OCI-M1 (cell line): ENCODE results near the gene PNPLA7.
"Not testable (repeated sequence)": the region's sequence is repeated elsewhere in the genome, so short reads cannot be mapped to it uniquely, and the experiment has no call there.

Source experiments
- DNase-seq: peaks from one replicate; lab custom pipeline; 2025; lab: John Stamatoyannopoulos, UW

PNPLA7 gene

GRCh38 chr9:137513801-137514570 lies 36.2 kb downstream of the PNPLA7 start:
- not testable (repeated sequence) for DNase-seq

DNA sequence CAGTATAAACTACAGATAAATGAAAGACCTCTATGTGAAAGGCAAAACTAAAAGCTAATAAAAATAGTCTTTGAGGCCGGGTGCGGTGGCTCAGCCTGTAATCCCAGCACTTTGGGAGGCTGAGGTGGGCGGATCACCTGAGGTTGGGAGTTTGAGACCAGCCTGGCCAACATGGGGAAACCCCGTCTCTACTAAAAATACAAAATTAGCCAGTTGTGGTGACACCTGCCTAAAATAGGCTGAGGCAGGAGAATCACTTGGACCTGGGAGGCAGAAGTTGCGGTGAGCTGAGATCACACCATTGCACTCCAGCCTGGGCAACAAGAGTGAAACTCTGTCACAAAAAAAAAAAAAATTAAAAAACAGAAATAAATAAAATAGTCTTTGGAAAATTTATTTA lies 37.1 kb downstream of the PNPLA7 start:
- DNase-seq = not testable (repeated sequence)

- no peak for DNase-seq
Observed at GRCh38 chr9:137511758-137512463, 38.3 kb downstream of the PNPLA7 start.

- DNase-seq = not testable (repeated sequence)
Observed at GRCh38 chr9:137511126-137511525, 39.1 kb downstream of the PNPLA7 start.

GRCh38 chr9:137509198-137509597 lies 41.0 kb downstream of the PNPLA7 start:
- DNase-seq = no peak

- no peak for DNase-seq
Observed at GRCh38 chr9:137506702-137507171, 43.5 kb downstream of the PNPLA7 start.

- no peak for DNase-seq
Observed at GRCh38 chr9:137506274-137506673, 43.9 kb downstream of the PNPLA7 start.

GRCh38 chr9:137505421-137506140 lies 44.6 kb downstream of the PNPLA7 start:
- DNase-seq = no peak

GRCh38 chr9:137504432-137504777 lies 45.8 kb downstream of the PNPLA7 start:
- no peak for DNase-seq

- DNase-seq = no peak
Observed at GRCh38 chr9:137502008-137502911, 47.9 kb downstream of the PNPLA7 start.

DNA sequence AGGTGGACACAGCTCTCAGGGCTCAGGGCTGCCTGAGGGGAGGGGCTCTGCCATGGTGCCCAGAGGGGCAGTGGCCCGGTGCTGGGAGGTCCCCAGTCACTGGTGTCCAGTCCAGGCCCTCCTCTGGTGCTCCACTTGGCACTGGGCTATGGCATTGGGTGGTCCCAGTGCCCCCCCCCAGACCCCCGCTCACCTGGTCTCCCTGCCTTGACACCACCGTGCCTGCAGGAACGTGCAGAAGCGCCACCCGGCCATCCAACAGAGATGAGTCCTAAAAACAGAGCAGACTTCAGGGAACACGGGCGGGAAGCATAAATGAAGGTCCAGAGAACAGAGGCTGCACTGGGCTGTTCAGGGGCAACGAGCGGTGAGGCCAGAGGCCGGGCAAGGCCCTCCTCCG lies 48.7 kb downstream of the PNPLA7 start:
- DNase-seq = no peak

DNA sequence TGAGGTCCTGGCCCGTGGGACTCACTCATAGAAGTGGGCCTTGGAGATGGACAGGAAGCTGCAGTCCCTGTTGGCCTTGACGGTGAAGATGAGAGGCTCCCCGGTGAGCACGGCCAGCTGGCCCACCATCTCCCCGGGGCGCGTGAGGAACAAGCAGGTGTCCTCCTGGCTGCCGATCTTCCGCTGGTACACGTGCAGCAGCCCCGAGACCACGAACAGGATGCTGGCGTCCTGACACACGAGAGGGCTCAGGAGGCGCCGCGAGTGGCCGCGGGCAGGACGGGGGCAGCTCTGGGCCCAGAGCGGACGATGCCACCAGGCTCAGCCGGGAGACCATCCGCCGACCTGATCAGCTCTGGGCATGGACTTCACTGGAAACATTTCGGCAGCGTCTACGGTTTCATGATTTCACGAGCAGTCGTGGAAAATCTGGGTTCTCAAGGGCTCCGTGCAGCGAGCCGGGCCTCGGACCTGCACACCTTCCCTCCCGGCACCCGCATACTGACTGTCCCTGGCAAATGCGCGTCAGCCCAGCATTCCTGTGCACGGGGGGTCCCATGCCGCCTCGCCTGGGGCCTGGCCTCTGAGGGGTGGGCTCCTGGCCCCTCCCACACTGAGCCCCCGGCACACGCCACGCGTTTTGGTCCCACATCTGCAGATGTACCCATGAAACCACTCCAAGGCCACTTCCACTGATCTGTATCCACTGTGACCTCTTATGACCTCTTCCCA lies 49.4 kb downstream of the PNPLA7 start:
- no peak for DNase-seq

GRCh38 chr9:137499858-137500661 lies 50.1 kb downstream of the PNPLA7 start:
- DNase-seq = no peak

- no peak for DNase-seq
Observed at GRCh38 chr9:137499416-137499815, 50.8 kb downstream of the PNPLA7 start.

DNA sequence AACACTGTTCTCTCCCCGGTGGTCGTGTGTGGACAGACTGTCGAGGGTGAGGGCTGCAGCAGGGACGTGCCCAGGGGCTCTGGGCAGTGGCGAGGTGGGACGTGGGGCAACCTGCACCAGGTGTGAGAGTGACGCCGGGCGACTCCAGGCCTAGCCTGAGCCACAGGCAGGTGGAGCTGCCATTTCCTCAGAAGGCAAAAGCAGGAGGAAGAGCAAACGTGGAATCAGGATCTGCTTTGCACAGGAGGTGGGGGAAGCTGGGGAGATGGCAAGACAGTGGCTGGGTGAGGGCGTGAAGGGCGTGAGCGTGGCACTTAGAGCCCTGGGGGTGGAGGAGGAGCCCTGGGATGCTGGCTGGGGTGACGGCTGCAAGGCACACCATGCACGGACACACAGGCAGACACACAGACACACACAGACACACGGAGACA lies 51.5 kb downstream of the PNPLA7 start:
- no peak for DNase-seq

GRCh38 chr9:137497921-137498719 lies 52.1 kb downstream of the PNPLA7 start:
- no peak for DNase-seq

DNA sequence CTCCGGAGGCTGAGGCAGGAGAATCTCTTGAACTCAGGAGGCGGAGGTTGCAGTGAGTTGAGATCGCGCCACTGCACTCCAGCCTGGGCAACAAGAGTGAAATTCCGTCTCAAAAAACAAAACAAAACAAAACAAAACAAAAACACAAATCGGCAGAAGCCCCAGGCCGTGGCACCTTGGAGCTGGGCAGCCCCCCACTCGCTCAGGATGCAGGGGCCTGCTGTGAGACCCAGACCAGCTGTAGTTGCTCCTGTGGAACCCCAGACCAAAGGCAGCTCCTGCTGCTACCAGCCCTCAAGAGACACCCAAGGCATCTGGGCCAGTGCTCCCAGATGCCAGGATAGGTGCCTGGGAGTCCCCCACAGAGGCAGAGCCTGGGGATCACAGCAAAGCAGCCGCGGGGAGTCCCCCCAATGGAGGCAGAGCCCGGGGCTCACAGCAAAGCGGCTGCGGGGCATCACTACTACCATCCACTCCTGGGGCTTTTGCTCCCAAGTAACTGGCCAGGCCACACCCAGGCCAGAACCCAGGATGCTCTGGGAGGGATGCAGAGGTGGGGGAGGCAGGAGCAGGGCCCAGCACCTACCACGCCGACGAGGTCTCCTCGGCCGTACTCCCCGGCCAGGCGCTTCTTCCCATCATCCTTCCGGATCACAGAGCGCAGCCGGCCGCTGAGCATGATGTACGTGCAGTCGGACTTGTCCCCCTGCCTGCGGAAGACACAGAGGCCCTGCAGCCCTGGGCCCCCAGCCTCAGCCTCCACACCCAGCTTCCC lies 53.4 kb downstream of the PNPLA7 start:
- DNase-seq = no peak

DNA sequence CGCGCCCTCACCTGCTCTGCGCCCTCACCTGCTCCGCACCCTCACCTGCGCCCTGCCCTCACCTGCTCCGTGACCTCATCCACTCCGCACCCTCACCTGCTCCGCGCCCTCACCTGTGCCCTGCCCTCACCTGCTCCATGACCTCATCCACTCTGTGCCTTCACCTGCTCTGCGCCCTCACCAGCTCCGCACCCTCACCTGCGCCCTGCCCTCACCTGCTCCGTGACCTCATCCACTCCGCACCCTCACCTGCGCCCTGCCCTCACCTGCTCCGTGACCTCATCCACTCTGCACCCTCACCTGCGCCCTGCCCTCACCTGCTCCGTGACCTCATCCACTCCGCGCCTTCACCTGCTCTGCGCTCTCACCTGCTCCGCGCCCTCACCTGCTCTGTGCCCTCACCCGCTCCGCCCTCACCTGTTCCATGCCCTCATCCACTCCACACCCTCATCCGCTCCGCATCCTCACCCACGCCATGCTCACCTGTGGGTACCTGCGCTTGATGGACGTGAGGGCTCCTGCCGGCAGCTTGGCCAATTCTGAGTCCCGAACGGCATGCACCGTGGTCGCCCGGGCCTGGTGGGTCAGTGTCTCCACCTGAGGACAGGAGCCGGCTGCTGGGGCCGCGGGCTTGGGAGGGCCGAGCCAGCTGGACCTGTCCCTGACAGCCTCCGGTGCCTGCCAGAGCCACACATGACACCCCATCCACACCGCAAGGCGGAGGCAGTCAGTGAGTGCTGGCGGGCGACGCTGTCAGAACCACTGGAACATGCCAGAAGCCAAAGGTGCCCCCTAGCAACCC lies 55.5 kb downstream of the PNPLA7 start:
- DNase-seq = no peak
